NT2/D1 (cell line): ENCODE data around the gene KRTAP10-6.

Source experiments
- SUZ12 ChIP-seq: IDR thresholded peaks from 2 replicates; pipeline ENCODE4 v1.6.1; 2011; ENCODE audit not compliant: insufficient read length, insufficient read depth; ENCODE audit errors: extremely low read depth
- YY1 ChIP-seq: IDR thresholded peaks from 2 replicates; pipeline ENCODE4 v1.6.1; 2011; ENCODE audit not compliant: insufficient read length, insufficient read depth

DNA sequence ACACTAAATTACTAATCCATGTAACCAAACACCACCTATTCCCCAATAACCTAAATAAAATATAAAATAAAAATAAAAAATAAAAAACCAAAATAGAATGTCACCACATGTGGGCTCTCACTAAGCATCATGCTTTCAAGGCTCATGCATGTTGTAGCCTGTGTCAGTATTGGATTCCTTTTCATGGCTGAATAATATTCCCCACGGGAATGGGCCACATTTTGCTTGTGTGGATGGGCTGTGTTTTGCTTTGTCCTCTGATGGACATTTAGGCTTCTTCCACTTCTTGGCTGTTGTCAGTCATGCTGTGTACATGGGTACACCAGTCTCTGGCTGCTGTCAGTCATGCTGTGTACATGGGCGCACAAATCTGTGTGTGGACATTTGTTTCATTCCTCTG, 3.2 kb downstream of the KRTAP10-6 start:
- TF ChIP-seq YY1 (no peak), SUZ12 (no peak)
